GM12864 (cell line): ENCODE data around the gene TFPI.
"Not testable (repeated sequence)": the region's sequence is repeated elsewhere in the genome, so short reads cannot be mapped to it uniquely, and the experiment has no call there.

Experiments
- DNase-seq: peaks from one replicate; pipeline ENCODE4 v3.0.0-alpha.2; 2011; ENCODE audit warnings: low read depth
- H3K4me3 ChIP-seq: 2 replicates; pipeline ENCODE4 v1.5.1; 2011; ENCODE audit warnings: mild to moderate bottlenecking, low read depth, low read length, control low read depth
- TF ChIP-seq, protein P1 (sequence below): IDR thresholded peaks from 2 replicates; pipeline ENCODE4 v1.5.1; 2011; ENCODE audit warnings: low read depth, mild to moderate bottlenecking, moderate library complexity, low read length, control low read depth, inconsistent platforms; ENCODE audit errors: missing control alignments

Gene TFPI

DNA sequence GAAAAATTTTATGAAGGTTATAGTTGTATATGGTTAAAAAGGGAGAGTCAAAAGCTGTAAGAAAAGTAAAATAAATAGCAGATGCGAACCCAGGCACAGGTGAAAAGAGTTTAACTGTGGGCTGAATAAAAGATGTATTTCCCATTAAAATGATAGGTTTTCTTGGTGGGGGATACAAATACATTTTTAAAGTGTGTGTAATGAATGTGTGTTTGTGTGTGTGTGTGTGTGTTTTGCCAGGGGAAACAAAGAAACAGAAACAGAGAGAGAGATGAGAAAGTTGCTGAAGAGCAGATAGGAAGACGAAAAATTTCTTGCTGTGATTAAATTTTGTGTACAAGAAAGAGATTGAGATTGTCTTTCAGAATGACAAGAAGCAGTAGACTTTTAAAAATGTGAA, 12.1 kb downstream of the TFPI start:
- DNase-seq = no peak
- no peak overlapping the region for H3K4me3 ChIP-seq
- TF ChIP-seq, protein P1, sequence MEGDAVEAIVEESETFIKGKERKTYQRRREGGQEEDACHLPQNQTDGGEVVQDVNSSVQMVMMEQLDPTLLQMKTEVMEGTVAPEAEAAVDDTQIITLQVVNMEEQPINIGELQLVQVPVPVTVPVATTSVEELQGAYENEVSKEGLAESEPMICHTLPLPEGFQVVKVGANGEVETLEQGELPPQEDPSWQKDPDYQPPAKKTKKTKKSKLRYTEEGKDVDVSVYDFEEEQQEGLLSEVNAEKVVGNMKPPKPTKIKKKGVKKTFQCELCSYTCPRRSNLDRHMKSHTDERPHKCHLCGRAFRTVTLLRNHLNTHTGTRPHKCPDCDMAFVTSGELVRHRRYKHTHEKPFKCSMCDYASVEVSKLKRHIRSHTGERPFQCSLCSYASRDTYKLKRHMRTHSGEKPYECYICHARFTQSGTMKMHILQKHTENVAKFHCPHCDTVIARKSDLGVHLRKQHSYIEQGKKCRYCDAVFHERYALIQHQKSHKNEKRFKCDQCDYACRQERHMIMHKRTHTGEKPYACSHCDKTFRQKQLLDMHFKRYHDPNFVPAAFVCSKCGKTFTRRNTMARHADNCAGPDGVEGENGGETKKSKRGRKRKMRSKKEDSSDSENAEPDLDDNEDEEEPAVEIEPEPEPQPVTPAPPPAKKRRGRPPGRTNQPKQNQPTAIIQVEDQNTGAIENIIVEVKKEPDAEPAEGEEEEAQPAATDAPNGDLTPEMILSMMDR = no peak

DNA sequence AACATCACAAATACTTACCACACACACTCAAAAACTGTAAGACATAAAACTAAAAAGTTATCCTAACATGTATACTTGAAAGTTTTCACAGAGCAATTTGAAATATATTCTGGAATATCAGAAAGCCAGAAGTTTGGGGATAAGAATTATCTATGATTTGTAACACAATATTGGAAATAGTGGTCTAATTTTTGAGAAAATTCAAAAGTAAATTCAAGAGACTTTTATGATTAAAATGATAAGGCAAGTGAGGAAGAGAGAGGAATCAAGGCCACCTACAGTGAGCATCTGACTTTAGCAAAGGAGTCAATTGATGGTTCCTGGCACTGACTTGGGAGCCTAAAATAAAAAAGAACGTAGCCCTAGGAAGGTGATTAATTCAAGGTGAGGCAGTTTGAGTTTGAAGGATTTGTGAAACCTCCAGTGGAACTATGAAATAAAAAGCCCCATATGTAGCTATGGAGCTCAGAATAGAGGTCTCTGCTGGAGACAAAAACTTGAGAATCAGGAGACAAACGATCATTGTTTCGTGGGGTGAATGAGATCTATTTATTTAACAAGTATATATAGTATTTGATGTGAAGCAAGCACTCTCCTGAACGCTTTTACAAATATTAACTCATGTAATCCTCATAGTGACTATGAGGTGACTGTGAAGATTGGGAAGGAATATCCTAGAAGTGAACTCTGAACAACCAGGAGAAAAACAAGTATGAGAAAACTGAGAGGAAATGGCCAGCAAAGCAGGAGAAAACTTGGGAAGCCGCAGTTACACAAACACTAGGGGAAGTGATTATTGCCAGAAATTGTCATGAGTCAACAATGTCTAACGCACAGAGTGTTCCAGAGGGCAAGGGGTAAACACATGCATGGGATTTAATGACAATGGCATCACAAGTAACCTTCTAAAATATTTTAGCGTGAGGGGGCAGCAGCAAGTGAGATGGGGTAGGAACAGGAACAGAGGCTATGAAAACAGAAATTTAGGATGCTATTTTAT, 12.8 kb downstream of the TFPI start:
- TF ChIP-seq, protein P1 = no peak
- H3K4me3 ChIP-seq = no peak overlapping the region
- no peak for DNase-seq

DNA sequence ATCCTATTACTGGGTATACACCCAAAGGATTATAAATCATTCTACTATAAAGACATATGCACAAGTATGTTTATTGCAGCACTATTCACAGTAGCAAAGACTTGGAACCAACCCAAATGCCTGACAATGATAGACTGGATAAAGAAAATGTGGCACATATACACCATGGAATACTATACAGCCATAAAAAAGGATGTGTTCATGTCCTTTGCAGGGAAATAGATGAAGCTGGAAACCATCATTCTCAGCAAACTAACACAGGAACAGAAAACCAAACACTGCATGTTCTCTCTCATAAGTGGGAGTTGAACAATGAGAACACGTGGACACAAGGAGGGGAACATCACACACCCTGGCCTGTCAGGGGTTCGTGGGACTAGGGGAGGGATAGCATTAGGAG, 16.0 kb downstream of the TFPI start:
- not testable (repeated sequence) for DNase-seq, H3K4me3 ChIP-seq

DNA sequence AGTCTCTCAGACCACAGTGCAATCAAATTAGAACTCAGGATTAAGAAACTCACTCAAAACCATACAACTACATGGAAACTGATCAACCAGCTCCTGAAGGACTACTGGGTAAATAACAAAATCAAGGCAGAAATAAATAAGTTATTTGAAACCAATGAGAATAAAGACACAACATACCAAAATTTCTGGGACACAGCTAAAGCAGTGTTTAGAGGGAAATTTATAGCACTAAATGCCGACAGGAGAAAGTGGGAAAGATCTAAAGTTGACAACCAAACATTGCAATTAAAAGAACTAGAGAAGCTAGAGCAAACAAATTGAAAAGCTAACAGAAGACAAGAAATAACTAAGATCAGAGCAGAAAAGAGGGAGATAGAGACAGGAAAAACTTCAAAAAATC, 18.9 kb downstream of the TFPI start:
- not testable (repeated sequence) for H3K4me3 ChIP-seq, DNase-seq

DNA sequence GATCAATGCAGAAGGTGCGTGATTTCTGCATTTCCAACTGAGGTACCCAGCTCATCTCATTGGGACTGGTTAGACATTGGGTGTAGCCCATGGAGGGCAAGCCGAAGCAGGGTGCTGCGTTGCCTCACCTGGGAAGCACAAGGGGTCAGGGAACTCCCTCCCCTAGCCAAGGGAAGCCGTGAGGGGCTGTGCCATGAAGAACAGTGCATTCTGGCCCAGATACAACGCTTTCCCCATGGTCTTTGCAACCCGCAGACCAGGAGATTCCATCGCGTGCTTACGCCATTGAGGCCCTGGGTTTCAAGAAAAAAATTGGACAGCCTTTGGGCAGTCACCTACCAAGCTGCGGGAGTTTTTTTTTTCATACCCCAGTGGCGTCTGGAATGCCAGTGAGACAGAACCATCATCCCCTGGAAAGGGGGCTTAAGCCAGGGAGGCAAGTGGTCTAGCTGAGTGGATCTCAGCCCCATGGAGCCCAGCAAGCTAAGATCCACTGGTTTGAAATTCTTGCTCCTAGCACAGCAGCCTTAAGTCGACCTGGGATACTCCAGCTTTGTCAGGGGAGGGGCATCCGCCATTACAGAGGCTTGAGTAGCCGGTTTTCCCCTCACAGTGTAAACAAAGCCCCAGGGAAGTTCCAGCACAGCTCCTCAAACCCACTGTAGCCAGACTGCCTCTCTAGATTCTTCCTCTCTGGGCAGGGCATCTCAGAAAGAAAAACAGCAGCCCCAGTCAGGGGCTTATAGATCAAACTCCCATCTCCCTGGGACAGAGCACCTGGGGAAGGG, 21.7 kb downstream of the TFPI start:
- TF ChIP-seq, protein P1 = no peak
- DNase-seq = no peak

DNA sequence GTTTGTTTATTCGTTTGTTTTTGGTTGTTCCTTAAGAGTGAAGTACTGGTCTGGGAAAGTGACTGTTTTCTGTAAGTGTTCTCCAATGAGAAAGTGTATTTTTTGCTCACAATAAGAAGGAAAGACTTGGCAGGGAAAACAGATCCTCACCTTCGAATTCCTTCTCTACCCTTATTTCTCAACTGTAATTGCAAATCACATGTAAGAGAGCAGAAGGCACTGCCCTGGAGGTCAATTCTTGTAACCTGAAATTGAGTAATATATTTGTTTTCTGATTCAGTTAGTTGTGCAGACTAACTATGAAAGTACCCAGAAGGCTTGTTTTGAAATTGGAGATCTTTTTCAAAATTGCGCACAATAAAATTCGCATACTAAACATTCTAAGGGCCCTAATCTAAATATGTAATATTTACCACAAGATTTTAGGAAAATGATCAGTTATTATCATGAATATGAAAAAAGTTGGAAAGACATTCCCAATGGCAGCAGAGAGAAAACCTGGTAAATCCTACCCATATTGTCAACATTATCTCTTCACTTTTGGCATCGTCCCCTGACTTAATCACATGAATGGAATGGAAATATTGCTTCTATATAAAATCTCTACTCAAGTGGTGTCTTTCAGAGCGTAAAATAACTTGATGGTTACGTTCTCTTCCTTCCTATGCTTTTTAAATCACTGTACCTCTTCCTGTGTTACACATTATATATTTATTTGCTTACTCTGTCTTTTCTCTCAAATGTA, 24.1 kb downstream of the TFPI start:
- TF ChIP-seq, protein P1 = no peak

More for the DNA sequence above, 21.7 kb downstream of the TFPI start:
- no peak overlapping the region for H3K4me3 ChIP-seq

DNA sequence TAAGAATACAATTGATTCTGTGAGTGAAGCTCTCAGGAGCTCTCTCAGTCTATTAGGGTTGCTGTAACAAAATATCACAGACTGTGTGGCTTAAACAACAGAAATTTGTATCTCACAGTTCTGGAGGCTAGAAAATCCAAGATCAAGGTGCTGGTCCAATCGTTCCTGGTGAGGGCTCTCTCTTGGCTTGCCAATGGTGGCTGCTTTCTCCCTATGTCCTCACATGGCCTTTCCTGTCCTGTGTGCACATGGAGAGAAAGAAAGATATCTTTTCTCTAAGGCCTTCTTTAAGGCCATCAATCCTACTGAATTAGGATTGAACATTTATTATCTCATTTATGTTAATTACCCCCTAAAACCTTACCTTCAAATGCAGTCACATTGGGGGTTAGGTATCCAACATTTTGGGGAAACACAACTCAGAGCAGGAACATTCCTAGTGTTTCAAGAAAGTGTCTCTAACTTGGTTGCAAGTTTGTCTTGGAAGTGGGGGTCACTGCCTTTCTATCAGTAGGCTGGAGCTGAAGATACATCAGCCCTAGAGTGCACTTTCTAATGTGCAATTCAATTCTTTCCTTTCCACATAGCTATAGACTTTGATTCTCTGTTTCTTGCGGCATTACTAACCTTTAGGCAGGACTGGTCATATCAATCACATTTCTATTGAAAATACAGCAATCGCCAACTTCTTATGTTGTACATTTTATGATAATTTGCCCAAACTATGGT, 24.8 kb downstream of the TFPI start:
- no peak for DNase-seq
- H3K4me3 ChIP-seq = no peak overlapping the region
- TF ChIP-seq, protein P1 = no peak

More for the DNA sequence above, 24.1 kb downstream of the TFPI start:
- DNase-seq = no peak
- no peak overlapping the region for H3K4me3 ChIP-seq
